GM18520 (cell line): ENCODE measurements around the gene KCNIP3.
"Not testable (repeated sequence)": the region's sequence is repeated elsewhere in the genome, so short reads cannot be mapped to it uniquely, and the experiment has no call there.

Experiments
- ATAC-seq: cut with Tn5 transposase; IDR thresholded peaks from one replicate; pipeline ENCODE4 v1.9.1; 2021; ENCODE audit not compliant: unreplicated experiment

The KCNIP3 gene

DNA sequence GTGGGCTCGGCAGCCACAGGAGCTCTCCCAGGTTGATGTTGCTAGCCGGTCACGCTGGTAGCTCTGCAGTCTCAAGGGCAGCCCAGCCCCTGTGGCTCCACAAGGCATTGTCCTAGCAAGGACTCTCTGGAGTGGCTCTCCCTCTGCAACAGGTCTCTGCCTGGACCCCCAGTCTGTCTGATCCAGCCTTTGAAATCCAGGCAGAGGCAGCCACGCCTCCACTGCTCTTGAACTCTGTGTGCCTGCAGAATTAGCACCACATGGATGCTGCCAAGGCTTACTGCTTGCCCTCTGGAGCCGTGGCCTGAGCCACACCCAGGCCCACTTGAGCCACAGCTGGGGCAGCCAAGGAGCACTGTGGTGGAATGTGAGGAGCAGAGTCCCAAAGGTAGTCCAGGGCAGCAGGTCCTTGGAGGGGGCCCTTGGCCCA is 62.4 kb downstream of the KCNIP3 start:
- ATAC-seq: no peak

DNA sequence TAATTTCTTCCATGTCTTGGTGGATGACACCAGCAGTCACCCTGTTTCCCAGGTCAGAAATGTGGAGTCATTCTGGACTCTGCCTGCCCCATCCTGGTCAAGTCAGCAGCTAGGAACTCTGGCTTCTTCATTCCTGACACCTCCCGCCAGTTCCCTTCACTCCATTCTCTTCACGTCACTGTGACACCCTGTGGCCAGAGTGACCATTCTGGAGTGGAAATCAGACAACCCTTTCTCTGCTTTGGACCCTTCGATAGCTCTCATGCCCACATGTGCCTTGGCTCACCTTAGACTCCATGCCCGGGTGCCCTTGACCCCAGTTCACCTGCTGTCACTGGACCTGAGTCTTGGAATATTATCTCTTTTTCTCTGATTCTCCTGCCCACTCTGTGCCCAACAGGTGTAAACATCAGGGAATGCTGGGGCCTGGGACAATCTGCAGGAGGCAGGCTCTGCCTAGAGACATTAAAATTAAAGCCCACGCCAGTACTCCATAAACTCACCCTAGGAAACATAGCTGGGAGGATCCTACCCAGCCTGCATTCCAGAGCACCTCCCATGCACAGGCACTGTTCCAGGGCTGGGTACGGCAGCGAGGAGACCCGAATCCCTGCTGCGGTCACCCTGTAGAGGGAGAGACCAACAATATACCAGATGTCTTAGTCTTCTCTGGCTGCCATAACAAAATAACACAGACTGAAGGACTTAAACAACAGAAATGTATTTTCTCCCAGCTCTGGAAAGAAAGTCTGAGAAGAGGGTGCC is 64.3 kb downstream of the KCNIP3 start:
- no peak for ATAC-seq

DNA sequence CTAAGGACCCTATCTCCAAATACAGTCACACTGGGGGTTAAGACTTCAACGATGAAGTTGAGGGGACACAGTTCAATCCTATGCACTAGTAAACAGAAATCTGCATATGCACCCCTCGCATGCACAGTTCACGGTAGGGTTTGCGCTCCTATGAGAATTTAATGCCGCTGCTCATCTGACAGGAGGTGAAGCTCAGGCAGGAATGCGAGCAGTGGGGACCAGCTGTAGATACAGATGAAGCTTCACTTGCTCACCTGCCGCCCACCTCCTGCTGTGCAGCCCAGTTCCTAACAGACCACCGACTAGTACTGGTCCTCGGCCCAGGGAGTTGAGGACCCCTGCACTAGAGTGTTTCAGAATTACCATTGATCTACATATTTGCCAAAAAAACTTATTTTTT is 65.3 kb downstream of the KCNIP3 start:
- ATAC-seq: no peak

DNA sequence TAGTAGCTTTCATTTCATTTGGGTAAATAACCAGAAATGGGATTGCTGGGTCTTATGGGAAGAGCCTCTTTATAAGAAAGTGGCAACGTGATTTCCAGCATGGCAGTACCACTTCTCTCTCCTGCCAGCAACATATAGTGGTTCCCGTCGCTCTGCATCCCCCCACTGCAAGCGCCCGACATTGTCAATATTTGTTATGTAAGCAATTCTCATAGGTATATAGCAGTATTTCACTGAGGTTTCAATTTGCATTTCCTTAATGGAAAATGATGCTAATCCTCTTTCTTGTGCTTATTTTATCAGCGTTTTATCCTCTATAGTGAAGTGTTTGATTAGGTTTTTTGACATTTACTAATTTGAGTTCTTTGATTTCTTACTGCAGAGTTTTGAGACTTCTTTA is 69.4 kb downstream of the KCNIP3 start:
- ATAC-seq: no peak

DNA sequence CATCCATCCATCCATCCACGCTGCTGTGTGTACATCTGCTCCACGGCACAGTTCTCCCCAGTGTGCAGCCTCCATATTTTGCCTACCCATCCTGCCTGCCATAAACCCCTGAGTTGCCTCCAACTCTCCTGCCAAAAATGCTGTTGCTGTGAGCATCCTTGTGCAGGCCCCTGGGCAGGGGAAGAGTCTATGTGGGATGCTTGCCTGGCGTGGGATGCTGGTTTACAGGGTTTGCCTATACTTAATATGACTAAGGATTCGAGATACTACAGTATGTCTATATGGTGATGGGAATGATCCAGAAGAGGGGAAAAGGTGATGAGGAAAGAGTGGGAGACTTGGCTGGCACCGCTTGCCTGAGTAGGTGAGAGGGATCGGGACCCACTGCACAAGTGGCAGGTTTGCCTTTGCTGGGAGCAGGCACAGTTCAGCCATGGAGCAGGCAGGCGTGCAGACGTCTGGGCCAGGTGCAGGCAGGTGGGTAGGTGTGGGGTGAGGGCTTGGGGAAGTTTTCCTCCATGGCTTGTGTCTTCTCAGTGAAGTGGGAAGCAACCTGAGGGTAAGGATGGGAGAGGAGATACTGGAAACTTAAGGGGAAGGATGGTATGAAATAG is 75.2 kb downstream of the KCNIP3 start:
- ATAC-seq: no peak

DNA sequence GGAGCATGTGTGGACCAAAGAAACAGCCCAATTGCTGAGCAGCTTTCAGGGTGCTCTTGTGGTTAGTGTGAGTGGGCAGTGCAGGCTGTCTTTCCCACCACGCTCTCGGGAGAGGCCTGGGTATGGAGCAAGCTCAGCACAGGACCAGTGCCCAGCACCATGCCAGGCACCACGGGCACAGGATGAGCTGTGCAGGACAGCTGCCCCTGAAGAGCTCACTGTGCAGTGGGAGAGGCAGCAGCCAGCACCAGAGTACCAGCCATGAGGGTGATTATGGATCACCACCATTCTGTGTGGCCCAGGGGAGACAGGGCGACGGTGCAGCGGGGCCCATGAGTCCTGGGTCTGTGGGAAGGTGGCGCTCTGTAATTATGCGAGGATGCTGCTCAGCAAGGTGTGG is 75.7 kb downstream of the KCNIP3 start:
- ATAC-seq: no peak

DNA sequence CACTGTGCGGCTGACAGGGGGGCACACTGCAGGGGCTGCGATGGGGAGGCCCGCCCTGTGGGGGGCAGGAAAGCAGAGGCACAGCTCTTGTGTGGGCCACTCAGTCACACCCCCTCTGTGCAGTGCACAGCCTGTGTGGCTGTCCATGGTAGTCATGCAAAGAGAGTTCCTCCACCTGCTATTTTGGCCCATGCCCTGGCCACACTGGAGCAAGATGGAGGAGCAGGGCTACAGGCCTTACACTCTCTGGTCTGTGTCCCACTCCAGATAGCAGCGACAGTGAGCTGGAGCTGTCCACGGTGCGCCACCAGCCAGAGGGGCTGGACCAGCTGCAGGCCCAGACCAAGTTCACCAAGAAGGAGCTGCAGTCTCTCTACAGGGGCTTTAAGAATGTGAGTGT is 76.9 kb downstream of the KCNIP3 start:
- no peak for ATAC-seq

DNA sequence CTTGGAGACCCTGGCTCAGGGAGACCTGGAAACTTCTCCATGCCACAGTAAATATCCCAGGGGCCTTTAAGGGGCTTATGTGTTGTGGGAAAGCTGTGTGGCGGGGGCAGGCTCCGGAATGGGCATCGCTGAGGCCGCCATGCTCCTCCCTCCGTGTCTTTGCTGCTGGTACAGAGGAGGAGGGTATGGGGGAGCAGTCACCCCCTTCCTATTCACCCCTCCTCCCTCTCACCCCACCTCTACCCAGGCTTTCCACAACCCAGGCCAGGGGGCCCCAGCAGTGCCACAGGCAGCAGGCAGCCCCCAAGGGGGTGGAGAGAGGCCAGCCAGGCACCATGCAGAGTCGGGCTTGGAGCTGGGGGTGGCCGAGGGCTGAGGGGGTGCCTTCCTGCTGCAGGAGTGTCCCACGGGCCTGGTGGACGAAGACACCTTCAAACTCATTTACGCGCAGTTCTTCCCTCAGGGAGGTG is 77.3 kb downstream of the KCNIP3 start:
- ATAC-seq: no peak

DNA sequence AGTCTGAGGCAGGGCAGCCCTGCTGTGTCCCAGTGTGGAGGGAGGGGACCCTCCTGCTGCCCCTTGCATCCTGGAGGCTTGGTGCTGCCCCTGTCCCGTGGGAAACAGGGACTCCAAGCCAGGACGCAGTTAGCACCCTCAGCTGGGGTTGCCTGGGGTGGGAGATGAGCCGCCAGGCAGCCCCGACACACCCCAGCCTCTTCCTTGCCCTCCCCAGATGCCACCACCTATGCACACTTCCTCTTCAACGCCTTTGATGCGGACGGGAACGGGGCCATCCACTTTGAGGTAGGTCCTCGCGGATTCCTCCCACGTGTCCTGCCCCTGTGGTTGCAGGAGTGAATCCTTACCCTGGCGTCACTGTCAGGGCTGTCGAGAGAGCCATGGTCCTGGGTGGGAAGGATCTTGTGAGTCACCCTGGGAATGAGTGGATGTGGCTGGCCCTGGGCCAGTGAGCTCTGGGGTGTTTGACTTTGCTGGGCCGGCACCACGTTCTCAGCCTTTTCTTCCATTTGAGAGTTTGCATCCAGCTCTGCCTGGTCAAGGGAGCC is 77.8 kb downstream of the KCNIP3 start:
- no peak for ATAC-seq

DNA sequence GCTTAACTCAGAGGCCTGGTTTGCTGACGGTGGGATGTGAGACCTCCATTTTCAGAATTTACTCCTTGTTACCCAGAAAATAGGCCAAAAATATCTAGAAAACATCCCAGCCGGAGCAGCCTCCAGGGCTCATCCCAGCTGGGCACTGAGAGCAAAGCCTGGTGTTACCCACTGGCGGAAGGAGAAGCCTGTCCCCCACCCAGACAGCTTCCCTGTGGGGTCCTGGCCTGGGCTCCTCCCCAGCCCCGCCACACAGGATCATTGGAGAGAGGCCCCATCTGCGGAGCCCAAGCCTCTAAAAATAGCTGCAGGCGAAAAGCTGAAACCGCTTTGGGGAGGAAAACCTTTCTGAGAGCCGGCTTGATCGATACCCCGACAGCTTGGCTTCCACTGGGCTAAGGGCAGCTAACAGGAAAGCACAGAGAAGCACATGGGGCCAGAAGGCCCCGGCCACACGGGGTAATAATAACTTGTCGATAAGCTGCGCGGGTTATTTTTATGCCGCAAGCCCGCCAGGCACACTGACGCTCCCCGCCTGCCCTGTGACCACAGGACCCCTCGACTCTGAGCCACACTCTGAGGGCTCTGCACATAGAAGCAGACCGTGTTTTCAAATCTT is 78.5 kb downstream of the KCNIP3 start:
- ATAC-seq: no peak

DNA sequence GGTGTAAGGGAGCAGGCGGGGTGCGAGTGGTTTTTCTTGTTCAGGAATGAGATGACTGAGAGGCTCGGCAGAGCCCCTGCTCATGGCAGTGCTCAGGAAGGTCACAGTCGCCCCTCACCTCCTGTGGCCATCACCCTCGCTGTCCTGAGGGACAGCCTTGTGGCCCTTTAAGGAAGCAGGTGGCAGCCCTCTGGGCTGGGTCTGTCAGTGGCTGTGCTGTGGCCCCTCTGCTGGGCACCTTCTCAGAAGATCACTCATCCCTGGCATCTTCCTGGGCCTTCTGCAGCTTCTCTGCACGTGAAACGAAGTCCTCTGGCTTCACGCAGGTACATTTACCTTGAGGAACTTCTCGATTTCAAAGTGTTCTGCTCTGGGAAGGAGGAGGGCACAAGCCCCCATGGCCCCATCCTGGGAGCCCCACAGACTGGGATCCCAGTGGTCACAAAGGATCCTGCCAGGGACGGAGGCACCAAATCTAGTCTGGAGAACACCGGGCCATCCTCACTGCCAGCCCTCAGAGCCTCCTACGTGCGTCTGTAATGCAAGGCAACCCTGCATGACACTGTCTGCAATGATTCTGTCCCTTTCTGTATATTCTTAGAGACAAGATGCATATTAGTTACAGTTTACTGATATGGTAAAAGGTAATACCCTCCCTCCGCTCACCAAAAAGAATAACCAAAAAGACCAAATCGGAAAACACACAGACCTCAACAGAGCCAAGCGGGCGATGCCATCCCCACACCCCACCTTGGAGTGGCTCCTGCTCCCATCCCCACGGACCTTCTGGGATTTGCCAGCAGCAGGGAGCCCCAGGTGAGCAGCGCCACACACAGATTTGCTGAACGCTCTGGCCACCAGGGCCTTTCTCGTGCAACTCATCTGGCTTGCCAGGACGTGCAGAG is 79.4 kb downstream of the KCNIP3 start:
- no peak for ATAC-seq

DNA sequence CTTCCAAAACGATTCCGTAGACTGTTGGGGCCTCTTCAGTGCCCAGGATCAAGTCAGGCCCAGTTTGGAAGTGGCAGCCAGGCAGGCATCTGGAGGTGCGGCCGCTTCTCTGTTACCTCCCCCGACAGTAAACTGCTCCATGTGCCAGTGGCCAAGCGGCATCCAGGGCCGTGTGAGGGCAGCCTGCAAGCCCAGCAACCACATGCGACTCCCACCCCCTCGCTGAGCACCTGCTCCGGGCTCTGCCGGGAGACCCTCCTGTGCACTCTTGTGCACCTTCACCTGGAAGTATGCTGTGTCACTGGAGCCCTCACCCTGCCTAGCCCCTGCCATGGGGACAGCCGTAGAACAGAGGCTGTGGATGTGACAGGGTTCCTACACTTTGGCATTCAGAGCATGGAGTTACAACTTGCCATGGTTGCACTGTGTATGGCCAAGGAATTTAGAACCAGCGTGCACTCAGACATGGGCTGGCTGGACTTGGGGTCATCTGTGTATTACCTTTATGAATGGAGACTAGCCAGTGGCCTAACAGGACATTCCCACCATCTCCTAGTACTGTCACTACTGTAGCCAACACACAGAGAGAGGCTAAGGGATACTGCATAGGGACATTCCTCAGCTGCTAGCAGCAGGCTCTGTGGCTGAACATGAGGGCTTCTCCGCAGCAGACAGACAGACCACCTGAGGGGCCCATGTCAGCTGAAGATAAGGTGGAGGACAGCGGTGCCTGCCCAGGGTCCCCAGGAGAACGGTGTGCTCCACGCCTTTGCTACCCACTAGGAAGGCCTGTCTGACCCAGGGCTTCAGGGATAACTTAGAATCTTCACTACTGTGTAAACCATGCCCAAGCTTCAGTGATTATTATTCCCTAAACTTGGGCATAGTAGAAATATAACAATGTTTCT is 80.3 kb downstream of the KCNIP3 start:
- ATAC-seq: no peak

DNA sequence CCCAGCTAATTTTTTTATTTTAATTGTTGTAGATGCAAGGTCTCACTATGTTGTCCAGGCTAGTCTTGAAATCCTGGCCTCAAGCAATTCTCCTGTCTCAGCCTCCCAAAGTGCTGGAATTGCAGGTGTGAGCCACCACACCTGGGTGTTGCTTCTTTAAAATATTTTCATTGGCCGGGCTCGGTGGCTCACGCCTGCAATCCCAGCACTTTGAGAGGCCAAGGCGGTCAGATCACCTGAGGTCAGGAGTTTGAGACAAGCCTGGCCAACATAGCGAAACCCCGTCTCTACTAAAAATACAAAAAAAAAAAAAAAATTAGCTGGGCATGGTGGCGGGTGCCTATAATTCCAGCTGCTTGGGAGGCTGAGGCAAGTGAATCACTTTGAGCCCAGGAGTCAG is 81.1 kb downstream of the KCNIP3 start:
- not testable (repeated sequence) for ATAC-seq

DNA sequence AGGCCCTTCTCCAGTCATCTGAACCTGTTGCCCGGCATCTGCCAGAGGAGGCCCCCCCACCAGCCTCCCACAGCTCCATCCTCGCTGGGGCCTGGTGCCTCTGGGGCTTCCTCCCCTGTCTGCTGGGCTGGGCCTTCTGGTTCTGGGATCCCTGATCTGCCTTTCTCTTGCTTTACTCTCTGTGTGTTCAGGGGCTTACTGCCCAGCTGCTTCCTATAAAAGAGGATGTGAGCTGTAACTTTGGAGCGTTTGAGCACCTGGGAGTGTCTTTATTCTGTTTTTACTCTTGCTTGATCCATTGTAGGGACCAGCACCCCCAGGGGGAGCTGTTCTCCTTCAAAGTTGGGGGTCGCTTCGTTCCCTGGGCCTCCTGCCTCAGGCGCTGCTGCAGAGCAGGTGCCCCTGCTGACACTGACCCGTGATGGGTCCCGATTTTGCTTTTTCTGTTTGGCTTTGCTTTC is 82.3 kb downstream of the KCNIP3 start:
- no peak for ATAC-seq

DNA sequence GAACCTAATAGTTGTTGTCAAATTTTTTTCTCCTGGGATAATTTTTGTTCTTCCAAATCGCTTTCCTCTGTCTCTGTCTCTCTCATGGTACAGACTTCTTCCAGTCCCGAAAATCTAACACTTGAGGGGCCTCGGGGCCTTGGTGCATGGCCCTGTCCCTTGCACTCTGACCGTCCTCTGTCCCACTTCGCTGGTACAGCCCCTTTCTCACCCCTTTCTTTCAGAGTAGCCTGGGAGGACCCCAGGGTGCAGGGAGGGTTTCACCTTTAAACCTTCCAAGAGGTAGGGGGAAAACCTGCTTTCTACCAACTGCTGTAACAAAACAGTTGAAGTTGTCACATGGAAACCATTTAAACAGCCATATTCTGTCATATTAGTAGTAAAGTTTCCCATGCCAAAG is 83.1 kb downstream of the KCNIP3 start:
- ATAC-seq: no peak

DNA sequence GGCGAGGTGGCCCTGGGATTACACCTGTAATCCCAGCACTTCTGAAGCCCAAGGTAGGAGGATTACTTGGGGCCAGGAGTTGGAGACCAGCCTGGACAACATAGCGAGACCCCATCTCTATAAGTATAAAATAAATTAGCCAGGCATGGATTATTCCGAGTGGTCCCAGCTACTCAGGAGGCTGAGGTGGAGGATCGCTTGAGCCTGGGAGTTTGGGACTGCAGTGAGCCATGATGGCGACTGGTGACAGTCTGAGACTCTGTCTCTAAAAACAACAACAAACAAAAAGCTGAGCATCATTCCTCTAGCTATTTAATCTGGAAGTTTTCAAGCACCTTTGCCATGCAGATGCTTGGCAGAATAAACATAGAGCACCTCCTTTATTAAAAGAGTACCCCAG is 83.6 kb downstream of the KCNIP3 start:
- no peak for ATAC-seq

DNA sequence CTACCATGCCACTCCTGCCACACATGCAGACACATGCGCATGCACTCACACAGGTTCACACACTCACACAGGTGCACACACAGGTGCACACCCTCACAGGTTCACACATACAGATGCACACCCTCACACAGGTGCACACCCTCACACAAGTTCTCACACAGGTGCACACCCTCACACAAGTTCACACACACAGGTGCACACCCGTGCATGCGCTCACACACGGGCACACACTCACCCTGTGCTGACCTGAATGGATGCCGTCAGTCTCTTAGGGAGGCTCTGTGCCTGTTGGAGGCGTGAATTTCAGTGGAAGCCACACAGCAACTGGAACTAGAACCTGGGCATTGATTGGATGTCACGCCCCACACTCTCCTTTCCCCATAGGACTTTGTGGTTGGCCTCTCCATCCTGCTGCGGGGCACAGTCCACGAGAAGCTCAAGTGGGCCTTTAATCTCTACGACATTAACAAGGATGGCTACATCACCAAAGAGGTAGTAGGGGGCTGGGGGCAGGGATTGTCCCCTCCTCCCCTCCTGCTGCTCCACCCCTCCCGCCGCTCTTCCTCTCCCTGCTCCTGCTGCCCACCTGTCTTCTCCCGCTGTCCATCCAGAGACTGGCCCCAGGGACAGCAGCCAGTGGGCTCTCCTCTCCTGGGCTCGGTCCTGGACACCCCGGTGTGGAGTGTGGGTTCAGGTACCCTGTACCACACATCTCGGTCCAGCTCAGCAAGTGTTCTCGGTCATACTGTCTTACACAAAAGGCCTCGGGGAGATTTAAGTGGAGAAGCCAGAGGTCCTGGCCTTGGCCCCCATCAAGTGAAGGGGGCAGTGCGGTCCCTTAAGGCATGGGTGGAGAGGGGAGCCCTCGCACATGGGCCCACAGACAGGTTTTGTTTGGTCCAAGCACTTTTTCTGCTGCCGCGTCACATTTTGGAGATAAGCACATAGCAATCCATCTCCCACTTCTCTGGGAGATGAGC is 84.4 kb downstream of the KCNIP3 start:
- no peak for ATAC-seq

DNA sequence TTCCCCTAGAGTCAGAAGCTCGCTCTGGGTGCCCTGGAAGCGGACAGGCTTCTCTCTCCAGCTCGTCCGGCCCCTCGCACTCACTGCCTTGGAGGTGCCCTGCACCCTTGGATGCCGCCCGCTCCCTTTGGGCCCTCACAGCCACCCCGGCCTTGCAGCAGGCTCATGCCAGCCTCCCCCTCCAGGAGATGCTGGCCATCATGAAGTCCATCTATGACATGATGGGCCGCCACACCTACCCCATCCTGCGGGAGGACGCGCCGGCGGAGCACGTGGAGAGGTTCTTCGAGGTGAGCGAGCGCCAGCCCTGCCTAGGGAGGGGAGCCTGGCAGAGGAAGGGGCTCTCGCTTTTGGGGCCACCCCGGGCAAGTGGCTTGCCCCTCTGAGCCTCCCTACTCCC is 85.0 kb downstream of the KCNIP3 start:
- ATAC-seq: no peak
